H9 (cell line): ENCODE measurements around the gene SUV39H1. TPM values are rescaled to one million over a fixed set of nuclear protein-coding genes. Genes with fewer than 3 reads are reported as not detected.

ENCODE experiments used
- DNase-seq: peaks from one replicate; pipeline ENCODE4 v3.0.0-alpha.2; 2017
- H2AFZ ChIP-seq: one replicate; pipeline ENCODE4 v1.6.1; 2013; ENCODE audit warnings: mild to moderate bottlenecking, low read length, control low read depth, moderate library complexity
- H2AK5ac ChIP-seq: 2 replicates; pipeline ENCODE4 v1.6.1; 2013; ENCODE audit warnings: low read length, control low read depth, mixed read lengths; ENCODE audit not compliant: insufficient read length
- H2BK120ac ChIP-seq: one replicate; pipeline ENCODE4 v1.6.1; 2013; ENCODE audit warnings: low read depth, mild to moderate bottlenecking, low read length, control low read depth, inconsistent platforms; ENCODE audit not compliant: poor library complexity, severe bottlenecking
- H2BK12ac ChIP-seq: 2 replicates; pipeline ENCODE4 v1.6.1; 2013; ENCODE audit warnings: low read length, control low read depth, mixed read lengths, low read depth; ENCODE audit not compliant: insufficient read length
- H2BK15ac ChIP-seq: 2 replicates; pipeline ENCODE4 v1.6.1; 2013; ENCODE audit warnings: low read depth, low read length, control low read depth
- H2BK20ac ChIP-seq: one replicate; pipeline ENCODE4 v1.6.1; 2013; ENCODE audit warnings: low read depth, mild to moderate bottlenecking, low read length, control low read depth, inconsistent platforms; ENCODE audit not compliant: poor library complexity, severe bottlenecking
- H2BK5ac ChIP-seq: 2 replicates; pipeline ENCODE4 v1.6.1; 2013; ENCODE audit warnings: low read length, control low read depth, mixed read lengths; ENCODE audit not compliant: insufficient read length
- H3K14ac ChIP-seq: 2 replicates; pipeline ENCODE4 v1.6.1; 2013; ENCODE audit warnings: low read length, control low read depth; ENCODE audit not compliant: insufficient read depth
- H3K18ac ChIP-seq: 2 replicates; pipeline ENCODE4 v1.6.1; 2013; ENCODE audit warnings: low read depth, mild to moderate bottlenecking, mixed read lengths, low read length, control low read depth; ENCODE audit not compliant: insufficient read length
- H3K23ac ChIP-seq: 2 replicates; pipeline ENCODE4 v1.6.1; 2013; ENCODE audit warnings: low read length, control low read depth, mixed read lengths, low read depth; ENCODE audit not compliant: insufficient read length
- H3K23me2 ChIP-seq: 2 replicates; pipeline ENCODE4 v1.6.1; 2013; ENCODE audit warnings: low read depth, mild to moderate bottlenecking, mixed read lengths, low read length, control low read depth; ENCODE audit not compliant: insufficient read length, poor library complexity, severe bottlenecking
- H3K27ac ChIP-seq: 2 replicates; pipeline ENCODE4 v1.5.1; 2013; ENCODE audit warnings: low read length, control low read depth, mixed read lengths, low read depth; ENCODE audit not compliant: insufficient read length
- H3K27me3 ChIP-seq: 2 replicates; pipeline ENCODE4 v1.6.1; 2013; ENCODE audit warnings: low read length, control low read depth, inconsistent platforms; ENCODE audit not compliant: insufficient read depth
- H3K4ac ChIP-seq: 2 replicates; pipeline ENCODE4 v1.6.1; 2013; ENCODE audit warnings: low read depth, mild to moderate bottlenecking, control low read depth, inconsistent platforms, low read length, moderate library complexity
- H3K4me1 ChIP-seq: 2 replicates; pipeline ENCODE4 v1.6.1; 2013; ENCODE audit warnings: low read length, control low read depth, inconsistent platforms; ENCODE audit not compliant: insufficient read depth
- H3K4me2 ChIP-seq: 2 replicates; pipeline ENCODE4 v1.6.1; 2013; ENCODE audit warnings: low read length, control low read depth, mixed read lengths; ENCODE audit not compliant: insufficient read length, insufficient read depth
- H3K56ac ChIP-seq: 2 replicates; pipeline ENCODE4 v1.6.1; 2013; ENCODE audit warnings: low read depth, mild to moderate bottlenecking, mixed read lengths, low read length, control low read depth; ENCODE audit not compliant: insufficient read length
- H3K79me1 ChIP-seq: 2 replicates; pipeline ENCODE4 v1.6.1; 2013; ENCODE audit warnings: low read depth, mild to moderate bottlenecking, moderate library complexity, low read length, control low read depth, inconsistent platforms; ENCODE audit not compliant: insufficient read depth, poor library complexity, severe bottlenecking
- H3K79me2 ChIP-seq: 2 replicates; pipeline ENCODE4 v1.6.1; 2013; ENCODE audit warnings: low read length, control low read depth, inconsistent platforms; ENCODE audit not compliant: insufficient read depth
- H3K9ac ChIP-seq: 2 replicates; pipeline ENCODE4 v1.6.1; 2013; ENCODE audit warnings: low read length, control low read depth, mixed read lengths; ENCODE audit not compliant: insufficient read length; ENCODE audit errors: extremely low read depth
- H3K9me3 ChIP-seq: one replicate; pipeline ENCODE4 v1.6.1; 2013; ENCODE audit warnings: low read depth, low read length, inconsistent platforms; ENCODE audit not compliant: control insufficient read depth
- H3T11ph ChIP-seq: one replicate; pipeline ENCODE4 v1.6.1; 2013; ENCODE audit warnings: mild to moderate bottlenecking, low read length, control low read depth, inconsistent platforms
- H4K20me1 ChIP-seq: one replicate; pipeline ENCODE4 v1.6.1; 2013; ENCODE audit not compliant: control insufficient read depth, insufficient read length, insufficient read depth
- H4K5ac ChIP-seq: 2 replicates; pipeline ENCODE4 v1.6.1; 2013; ENCODE audit warnings: low read depth, mild to moderate bottlenecking, mixed read lengths, low read length, control low read depth; ENCODE audit not compliant: insufficient read length
- H4K8ac ChIP-seq: replicated peaks from 2 replicates; pipeline ENCODE4 v1.6.1; 2013; ENCODE audit warnings: low read length, control low read depth, mixed read lengths, low read depth; ENCODE audit not compliant: insufficient read length
- H4K91ac ChIP-seq: 2 replicates; pipeline ENCODE4 v1.6.1; 2013; ENCODE audit warnings: low read depth, mild to moderate bottlenecking, moderate library complexity, mixed read lengths, low read length, control low read depth; ENCODE audit not compliant: insufficient read length
- H3K27ac Mint-ChIP-seq, 3 experiments: 2 replicates in 2 of 3; 3 replicates in 1 of 3; pipeline ENCODE4 v1.8.0; 2020 to 2021; ENCODE audit warnings: mixed read lengths in 3 of 3, mild to moderate bottlenecking in 1 of 3, moderate library complexity in 1 of 3
- H3K27me3 Mint-ChIP-seq: 2 replicates; pipeline ENCODE4 v1.8.0; 2021; ENCODE audit warnings: low read depth, mild to moderate bottlenecking, moderate library complexity, mixed read lengths
- H3K36me3 Mint-ChIP-seq, 3 experiments: 2 replicates in 2 of 3; 3 replicates in 1 of 3; pipeline ENCODE4 v1.8.0; 2020 to 2021; ENCODE audit warnings: low read depth in 3 of 3, mixed read lengths in 3 of 3; ENCODE audit not compliant: insufficient read depth in 1 of 3
- H3K4me1 Mint-ChIP-seq, 2 experiments: 2 replicates each; pipeline ENCODE4 v1.8.0; 2020; ENCODE audit warnings: mixed read lengths in 2 of 2
- H3K4me3 Mint-ChIP-seq, 2 experiments: 2 replicates in 1 of 2; 3 replicates in 1 of 2; pipeline ENCODE4 v1.8.0; 2020 to 2021; ENCODE audit warnings: mild to moderate bottlenecking in 2 of 2, mixed read lengths in 2 of 2, moderate library complexity in 1 of 2
- H3K9me3 Mint-ChIP-seq, 2 experiments: 2 replicates in 1 of 2; 3 replicates in 1 of 2; pipeline ENCODE4 v1.8.0; 2020; ENCODE audit warnings: mild to moderate bottlenecking in 2 of 2, mixed read lengths in 2 of 2, moderate library complexity in 1 of 2
- CTCF ChIP-seq: fragments of 200-600 bp; sonication (generic); conservative IDR thresholded peaks from 3 replicates; pipeline ENCODE4 v1.8.0; 2021; ENCODE audit warnings: antibody characterized with exemption, mild to moderate bottlenecking
- WGBS: extraction: QIAGEN DNeasy Blood & Tissue Kit; methylation state at CpG from one replicate; pipeline ENCODE4 v1.1.7; 2013; ENCODE audit warnings: missing lambda C conversion rate, low lambda C conversion rate, mixed read lengths; ENCODE audit not compliant: insufficient read length; ENCODE audit errors: extremely low coverage; 5-methylcytosine and 5-hydroxymethylcytosine counted together
- total RNA-seq: library from RNA; stranded (reverse); gene quantifications from 2 replicates; pipeline ENCODE4 v1.2.1, GENCODE V29; 2021

Gene SUV39H1
- total RNA-seq, 1 experiment from 2014 or later: 16.2 TPM

- Histone ChIP-seq H3K23ac (no peak overlapping the region), H3K4me2 (no peak overlapping the region), H4K8ac (no peak overlapping the region), H2BK120ac (no peak overlapping the region), H2BK20ac (no peak overlapping the region), H3K56ac (no peak overlapping the region), H3K18ac (no peak overlapping the region), H3K23me2 (no peaks in the 10 kb centered on the region), H2BK15ac (no peak overlapping the region), H4K20me1 (no peaks in the 10 kb centered on the region), H4K91ac (no peak overlapping the region), H2BK12ac (no peak overlapping the region), H3K27me3 (no peaks in the 10 kb centered on the region), H3K79me1 (no peaks in the 10 kb centered on the region), H3K79me2 (no peaks in the 10 kb centered on the region), H3K9me3 (peaks cover 20% of the 10 kb centered on the region), H2AK5ac (no peak overlapping the region), H2BK5ac (no peak overlapping the region), H3T11ph (no peak overlapping the region), H3K4me1 (no peaks in the 10 kb centered on the region), H4K5ac (no peak overlapping the region), H3K27ac (no peak overlapping the region), H3K9ac (no peak overlapping the region), H3K4ac (no peak overlapping the region), H2AFZ (no peak overlapping the region), H3K14ac (no peak overlapping the region)
- TF ChIP-seq CTCF: no peak
- no peak overlapping the region for H3K27ac Mint-ChIP-seq
- H3K36me3 Mint-ChIP-seq: peaks cover 0 to 7% (median 5%) of the 10 kb centered on the region in 3 experiments; a peak in 4 of 7 replicates
- H3K27me3 Mint-ChIP-seq: peaks cover 2% of the 10 kb centered on the region
- no peaks in the 10 kb centered on the region for H3K4me1 Mint-ChIP-seq
- peaks cover 58 to 66% of the 10 kb centered on the region in 2 experiments for H3K9me3 Mint-ChIP-seq
- H3K4me3 Mint-ChIP-seq: no peak overlapping the region
- DNase-seq: no peak
- WGBS: no CpG with 5 or more reads among the region's 8 CpGs
Observed at GRCh38 chrX:48754238-48754637, 57.7 kb downstream of the SUV39H1 start.

Other genes with a start within 250 kb of the SUV39H1 start
- 25.1 and 28.3 TPM in 2 replicates for gene SLC38A5, start 226.5 kb upstream of the SUV39H1 start, total RNA-seq
- 49.4 and 52.8 TPM in 2 replicates for gene FTSJ1, start 220.5 kb upstream of the SUV39H1 start, total RNA-seq
- 12.6 and 13.2 TPM in 2 replicates for gene PORCN, start 187.7 kb upstream of the SUV39H1 start, total RNA-seq
- 117 and 124 TPM in 2 replicates for gene EBP, start 174.9 kb upstream of the SUV39H1 start, total RNA-seq
- 9.6 and 10.2 TPM in 2 replicates for gene TBC1D25, start 157.0 kb upstream of the SUV39H1 start, total RNA-seq
- 259 and 264 TPM in 2 replicates for gene RBM3, start 122.2 kb upstream of the SUV39H1 start, total RNA-seq
- 29.4 and 30.0 TPM in 2 replicates for gene WDR13, start 99.2 kb upstream of the SUV39H1 start, total RNA-seq
- gene WAS, start 12.9 kb upstream of the SUV39H1 start, total RNA-seq: 0.24 and 0.61 TPM in 2 replicates
- not detected in 2 replicates for gene GLOD5, start 65.0 kb downstream of the SUV39H1 start, total RNA-seq
- gene GATA1, start 89.9 kb downstream of the SUV39H1 start, total RNA-seq: not detected in 2 replicates
- 52.8 and 57.9 TPM in 2 replicates for gene HDAC6, start 105.3 kb downstream of the SUV39H1 start, total RNA-seq
- gene ERAS, start 129.8 kb downstream of the SUV39H1 start, total RNA-seq: 0.18 TPM in 1 of 2 replicates, not detected in the other
- gene PCSK1N, start 138.9 kb downstream of the SUV39H1 start, total RNA-seq: 3.9 and 4.0 TPM in 2 replicates
- 89.0 and 89.7 TPM in 2 replicates for gene TIMM17B, start 201.0 kb downstream of the SUV39H1 start, total RNA-seq
- 87.5 and 87.9 TPM in 2 replicates for gene PQBP1, start 201.2 kb downstream of the SUV39H1 start, total RNA-seq
- gene SLC35A2, start 214.9 kb downstream of the SUV39H1 start, total RNA-seq: 29.1 and 32.9 TPM in 2 replicates
- 154 and 163 TPM in 2 replicates for gene PIM2, start 222.3 kb downstream of the SUV39H1 start, total RNA-seq